Embryonic facial prominence (tissue), 1 donor: ENCODE results near the gene CALY.

Experiments
- DNase-seq: peaks from one replicate; pipeline ENCODE4 v3.0.0-alpha.2; 2016; ENCODE audit errors: extremely low spot score

Gene CALY

DNA sequence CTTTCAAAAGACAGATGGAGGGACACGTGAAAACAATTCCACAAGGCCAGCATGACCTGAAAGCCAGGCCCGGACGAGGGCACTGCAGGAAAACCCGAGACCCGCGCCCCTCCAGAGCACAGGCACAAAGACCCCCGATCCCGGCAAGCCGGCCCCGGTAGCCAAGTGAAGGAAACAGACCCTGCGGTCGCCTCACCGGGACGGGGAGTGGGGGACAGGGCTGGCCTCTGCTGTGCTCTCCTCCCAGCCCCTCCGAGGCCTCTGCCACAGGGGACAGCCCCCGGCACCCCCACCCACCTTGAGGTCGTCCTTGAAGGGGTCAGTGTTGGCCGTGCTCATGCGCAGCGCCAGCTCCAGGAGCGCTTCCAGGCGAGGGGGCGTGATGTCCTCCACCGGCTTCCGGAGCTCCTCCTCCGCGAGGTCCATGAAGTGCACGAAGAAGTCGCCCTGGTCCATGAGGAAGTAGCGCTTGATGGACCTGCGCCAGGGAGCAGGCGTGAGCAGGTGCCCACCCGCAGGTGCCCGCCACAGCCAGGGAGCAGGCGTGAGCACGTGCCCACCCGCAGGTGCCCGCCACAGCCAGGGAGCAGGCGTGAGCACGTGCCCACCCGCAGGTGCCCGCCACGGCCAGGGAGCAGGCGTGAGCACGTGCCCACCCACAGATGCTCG is 48.7 kb downstream of the CALY start:
- no peak for DNase-seq

DNA sequence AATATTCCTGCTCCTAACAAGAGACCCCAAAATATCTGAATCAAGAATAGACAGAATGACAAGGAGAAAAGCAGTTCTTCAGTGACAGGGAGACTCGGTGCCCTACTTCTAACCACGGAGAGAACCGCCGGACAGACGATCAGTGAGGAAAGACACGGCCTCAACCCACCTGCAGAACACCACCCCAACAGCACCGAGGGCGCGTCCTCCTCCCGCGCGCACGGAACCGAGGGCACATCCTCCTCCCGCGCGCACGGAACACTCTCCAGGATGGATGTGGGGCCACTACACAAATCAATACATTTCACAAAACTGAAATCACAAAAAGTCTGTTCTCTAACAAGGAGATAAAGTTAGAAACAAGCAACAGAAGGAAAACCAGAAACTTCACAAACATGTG is 50.3 kb downstream of the CALY start:
- DNase-seq: no peak

DNA sequence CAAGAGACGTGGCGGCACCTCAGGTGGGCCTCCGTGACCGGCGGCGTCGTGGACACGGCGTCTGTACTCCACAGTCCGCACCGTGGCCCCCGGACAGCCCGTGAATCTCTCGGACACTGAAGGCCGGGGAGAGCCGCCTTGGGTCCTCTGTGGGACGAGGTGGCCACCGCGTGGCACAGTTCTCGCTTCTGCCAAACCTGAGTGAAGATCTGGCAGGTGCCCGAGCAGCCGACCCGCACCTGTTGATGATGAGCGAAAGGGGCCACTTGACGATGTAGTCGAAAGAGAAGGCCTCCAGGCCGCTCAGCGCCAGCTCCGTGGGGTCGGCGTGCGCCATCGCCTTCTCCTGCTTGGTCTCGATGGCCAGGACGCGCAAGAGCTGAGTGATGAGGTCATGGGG is 51.5 kb downstream of the CALY start:
- DNase-seq: no peak

DNA sequence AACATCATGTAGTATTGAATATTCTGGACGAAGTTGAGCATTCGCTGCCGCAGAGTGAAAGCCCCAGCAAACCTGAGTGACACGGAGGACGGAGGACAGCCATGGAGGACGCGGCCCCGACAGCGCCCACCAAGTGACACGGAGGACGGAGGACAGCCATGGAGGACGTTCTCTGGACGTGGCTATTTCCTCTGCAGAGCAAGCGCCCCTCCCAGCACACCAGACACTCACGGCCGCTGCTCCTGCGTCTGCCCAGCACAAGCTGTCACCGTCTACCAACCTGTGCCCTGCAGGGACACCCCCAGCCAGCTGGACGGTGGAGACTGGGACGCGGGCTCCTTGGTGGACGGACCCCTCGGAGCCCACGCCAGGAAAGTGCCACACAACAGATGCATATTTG is 52.8 kb downstream of the CALY start:
- no peak for DNase-seq

DNA sequence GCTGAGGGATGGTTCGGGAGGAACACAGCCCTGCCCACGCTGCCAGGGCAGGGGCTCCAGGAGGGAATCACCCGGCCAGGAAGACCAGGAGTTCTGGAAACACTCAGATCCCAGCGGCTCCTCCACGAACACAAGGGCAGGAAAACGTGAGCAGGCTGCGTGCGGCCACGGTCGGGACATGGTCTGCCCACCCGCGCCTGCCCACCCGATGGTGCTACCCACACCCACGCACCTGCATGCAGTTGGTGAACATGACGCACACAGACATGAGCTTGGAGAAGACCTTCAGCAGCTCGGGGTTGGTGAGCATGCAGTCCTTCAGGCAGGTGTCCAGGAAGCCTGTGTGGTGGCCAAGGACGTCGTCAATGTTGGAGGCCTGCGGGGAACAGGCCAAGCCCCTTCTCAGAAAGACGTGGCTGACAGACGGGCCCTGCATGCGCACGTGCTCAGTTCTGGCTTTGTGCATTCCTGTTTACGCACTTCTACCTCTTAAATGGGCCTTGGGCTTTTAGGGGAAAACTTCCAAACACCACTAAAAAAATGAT is 53.8 kb downstream of the CALY start:
- no peak for DNase-seq

DNA sequence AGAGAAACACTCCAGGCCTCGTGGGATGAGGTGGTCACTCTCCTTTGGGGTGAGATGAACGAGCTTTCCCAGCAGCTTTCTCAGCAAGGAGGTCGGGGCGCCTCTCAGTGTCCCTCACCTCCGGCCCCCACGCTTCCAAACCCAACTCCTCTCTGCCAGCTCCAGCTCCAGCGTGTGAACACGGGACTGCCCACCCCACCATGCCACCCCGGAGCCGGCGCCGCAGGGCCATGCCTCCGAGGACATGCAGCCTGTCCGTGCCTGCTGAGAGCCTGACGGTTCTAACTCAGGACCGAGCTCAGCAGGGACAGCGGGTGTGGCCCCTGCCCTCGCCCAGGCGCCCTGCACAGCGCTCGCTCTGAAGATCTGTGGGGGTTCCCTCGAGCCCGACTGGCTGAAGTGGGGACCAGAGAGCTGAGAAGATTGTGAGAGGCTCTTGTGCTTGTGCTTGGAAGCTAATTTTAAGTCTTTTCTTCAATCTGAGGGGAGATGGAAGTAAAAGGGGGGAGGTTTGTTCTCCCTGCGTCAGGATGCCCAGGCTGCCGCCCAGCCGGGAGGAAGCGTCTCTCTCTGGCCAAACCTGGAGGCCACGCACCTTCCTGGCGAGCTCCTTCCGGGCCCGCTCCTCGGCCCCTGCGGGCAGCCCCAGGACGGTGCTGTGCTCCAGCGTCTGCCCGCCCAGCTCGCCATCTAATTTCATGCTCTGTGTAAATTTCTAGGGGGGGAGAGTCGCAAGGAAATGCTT is 54.9 kb downstream of the CALY start:
- no peak for DNase-seq

DNA sequence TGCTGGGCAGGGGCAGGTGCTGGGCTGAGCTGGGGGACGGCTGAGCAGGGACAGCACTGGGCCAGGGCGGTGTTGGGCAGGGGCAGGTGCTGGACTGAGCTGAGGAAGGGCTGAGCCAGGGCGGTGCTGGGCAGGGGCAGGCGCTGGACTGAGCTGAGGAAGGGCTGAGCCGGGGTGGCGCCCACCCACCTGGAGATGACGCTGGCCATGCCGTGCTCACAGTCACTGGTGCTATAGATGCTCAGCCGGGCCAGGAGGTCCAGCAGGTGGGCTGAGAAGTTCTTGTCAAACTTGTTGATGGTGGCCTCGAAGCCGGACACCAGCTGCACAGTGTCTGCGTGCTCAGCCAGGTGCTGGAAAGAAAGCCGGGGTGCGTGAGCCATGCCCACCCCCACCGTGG is 55.6 kb downstream of the CALY start:
- DNase-seq: no peak

DNA sequence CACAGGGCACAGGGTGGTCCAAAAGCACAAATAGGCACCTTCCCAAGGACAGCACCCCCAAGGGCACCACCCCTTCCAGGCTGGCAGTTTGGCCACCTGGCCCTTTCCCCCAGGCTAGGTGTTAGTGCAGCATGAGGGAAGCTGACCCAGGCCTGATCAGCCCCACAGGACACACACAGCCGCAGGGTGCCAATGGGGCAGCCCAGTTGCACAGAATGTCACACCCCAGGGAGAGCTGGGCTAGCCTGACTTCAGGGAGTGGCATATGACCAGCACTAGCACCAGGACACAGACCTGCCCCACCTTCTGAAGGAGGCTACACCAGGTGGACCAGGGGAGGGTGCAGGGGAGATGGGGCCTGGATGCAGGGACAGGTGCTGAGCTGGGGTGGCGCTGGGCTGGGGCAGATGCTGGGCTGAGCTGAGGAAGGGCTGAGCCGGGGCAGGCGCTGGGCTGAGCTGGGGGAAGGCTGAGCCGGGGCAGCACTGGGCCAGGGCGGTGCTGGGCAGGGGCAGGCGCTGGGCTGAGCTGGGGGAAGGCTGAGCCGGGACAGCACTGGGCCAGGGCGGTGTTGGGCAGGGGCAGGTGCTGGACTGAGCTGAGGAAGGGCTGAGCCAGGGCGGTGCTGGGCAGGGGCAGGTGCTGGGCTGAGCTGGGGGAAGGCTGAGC is 56.2 kb downstream of the CALY start:
- no peak for DNase-seq

DNA sequence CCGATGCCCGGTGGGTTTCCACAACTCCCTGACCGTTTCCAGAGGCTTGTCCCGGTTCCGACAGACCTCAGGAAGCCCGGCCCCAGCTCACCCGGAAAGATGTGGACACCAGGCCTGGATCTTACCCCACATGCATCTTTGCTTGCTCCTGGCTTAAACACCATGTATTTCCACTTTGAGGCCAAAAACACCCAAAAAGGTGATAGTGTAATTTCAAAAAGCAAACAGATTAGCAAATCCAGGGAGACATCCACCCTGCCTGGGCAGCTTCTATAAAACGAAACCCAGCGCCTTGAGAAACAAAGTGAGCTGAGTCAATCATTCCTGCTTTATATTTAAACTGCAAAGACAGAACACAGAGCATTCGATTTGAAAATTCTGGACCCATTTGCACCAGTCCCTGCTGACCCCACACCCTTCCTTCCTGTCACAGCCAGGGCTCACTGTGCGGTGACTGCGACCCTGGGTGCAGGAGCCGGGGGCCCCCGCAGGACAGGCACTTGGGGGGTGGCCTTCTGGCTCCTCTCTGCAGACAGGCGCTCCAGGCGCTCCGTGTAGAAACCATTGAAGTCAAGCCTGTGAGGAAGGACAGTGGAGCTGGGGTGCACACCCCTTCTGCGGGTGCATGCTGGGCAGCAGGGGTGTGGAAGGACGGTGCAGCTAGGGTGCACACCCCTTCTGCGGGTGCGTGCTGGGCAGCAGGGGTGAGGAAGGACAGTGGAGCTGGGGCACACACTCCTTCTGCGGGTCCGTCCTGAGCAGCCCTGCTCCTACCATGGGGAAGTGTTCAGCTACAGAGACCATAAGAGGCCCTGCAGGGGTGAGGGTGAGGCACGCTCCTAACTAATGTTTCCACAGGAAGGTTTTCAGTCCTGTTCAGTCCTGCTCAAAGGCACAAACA is 57.1 kb downstream of the CALY start:
- DNase-seq: no peak

DNA sequence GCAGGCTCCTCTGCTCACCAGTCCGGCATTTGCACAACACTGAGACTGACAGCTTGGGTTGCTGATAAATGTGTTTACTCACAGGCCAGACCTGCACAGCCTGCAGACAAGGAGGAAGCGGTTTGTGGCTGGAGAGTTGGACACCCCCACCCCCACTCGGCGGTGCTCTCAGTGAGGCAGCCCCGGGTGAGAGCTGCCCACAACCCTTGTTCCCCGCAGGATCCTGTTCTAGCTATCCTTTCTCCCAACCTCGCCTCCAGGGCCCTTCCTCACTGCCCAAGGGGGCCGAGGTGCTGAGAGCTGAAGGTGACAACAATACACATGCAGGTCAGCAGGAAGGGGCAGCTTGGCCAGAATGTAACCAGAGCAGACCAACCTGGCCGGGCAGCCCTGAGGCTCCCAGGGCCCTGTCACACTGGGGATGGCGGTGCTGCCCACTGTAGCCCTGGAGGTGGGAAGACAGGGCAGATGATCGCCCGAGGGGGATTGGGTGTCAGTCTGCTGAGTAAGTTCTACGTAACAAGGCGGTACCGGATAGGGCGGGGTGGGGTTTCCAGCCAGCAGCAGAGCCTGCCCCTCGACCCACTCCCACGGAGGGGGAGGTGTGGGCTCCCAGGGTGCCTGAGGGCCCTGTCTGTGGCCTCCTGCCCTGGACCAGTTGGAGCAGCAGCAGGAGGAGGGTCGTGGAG is 58.0 kb downstream of the CALY start:
- no peak for DNase-seq

DNA sequence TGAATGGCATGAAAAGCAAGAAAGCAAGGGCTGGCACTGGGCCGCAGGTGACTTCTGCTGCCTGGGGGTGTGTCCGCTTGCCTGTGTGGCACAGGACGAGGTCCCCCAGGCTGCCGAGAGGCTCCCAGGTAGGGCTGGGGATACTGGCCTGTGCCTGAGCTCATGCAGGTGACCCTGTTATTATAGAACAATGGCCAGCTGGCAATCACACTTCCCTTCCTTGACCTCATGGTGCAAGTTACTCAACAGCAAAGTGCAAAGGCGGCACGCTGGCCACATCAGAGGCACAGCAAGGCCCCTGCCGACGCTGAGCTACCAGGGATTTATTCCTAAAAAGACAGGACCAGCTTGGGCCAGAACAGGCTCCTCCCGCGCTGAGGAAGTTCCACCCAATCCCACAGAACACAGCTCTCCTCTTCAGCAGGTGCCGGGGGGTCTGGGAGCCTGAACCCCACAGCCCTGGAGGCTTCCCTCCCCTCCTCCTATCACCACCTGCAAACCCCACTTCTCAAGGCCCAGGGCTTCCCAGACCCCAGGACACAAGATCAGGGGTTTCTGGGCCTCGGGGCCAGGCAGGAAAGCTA is 58.6 kb downstream of the CALY start:
- DNase-seq: no peak

DNA sequence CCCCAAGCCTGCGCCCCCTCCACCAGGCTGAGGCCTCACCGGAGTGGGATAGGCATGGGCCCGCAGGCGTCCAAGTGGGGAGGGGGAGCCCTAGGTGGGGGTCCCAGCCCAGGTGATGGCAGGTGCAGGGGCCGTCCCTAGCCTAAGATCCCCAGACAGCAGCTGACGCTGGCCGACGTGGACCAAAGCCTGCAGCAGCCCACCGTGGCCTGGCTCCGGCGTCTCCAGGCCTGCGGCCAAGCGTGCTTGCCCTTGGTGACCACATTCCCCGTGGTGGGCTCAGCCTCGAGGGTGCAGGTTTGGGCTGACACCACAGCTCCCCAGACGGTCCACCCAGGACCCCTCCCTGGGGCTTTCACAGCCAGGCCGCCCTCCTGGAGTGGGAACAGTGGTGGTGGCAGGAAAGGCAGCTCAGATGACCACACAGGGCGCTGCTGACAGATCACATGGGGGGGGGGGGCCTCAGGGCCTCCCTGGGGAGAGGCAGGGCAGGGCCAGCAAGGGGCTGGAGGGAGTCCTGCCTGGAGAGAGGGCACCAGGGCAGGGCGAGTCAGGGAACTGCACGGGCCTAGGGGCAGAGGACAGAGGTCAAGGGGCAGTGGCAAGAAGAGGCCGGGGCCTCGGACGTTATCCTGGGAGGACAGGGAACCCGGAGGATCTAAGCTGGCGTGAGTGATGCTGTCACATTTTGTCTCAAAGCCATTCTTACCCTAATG is 59.3 kb downstream of the CALY start:
- DNase-seq: no peak

DNA sequence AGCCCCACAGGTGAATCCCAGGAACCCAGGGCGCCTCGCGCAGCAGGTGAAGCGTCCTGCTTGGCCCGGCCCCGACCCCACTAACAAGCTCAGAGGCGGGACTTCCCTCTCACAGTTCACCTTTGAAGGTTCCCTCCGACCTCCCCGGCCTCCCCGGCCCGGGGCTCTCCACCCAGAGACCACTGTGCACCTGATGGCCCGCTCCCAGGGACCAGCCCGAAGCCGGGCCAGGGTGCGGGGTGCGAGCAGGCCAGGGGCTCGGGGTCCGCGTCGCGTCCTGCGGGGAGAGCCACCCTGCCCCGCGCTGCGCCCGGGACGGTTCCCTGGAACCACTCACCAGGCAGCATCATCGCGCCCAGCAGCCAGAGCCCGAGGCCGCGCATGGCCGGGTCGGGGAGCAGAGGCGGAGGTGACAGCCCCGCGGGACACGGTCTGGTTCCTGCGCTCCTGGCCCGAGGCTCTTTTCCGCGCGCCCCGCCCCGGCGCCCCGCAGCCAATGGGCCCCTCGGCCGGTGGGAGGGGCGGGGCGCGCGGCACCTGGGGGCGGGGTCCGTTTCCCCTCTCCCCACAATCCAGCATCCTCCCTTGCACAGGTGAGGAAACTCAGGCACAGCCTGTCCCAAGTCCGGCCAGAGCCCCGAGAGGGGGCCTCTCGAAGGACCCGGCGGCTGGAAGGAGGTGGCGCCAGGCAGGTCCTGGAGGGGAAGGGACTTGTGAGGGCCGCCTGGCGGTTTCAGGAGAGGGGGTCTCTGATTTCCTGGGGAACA is 60.1 kb downstream of the CALY start, which contains the start of gene ADAM8:
Gene ADAM8 (minus strand): TSS at position 434 of the 767 bp plus-strand sequence. CDS start 51 bp downstream, at position 383.
- no peak for DNase-seq

DNA sequence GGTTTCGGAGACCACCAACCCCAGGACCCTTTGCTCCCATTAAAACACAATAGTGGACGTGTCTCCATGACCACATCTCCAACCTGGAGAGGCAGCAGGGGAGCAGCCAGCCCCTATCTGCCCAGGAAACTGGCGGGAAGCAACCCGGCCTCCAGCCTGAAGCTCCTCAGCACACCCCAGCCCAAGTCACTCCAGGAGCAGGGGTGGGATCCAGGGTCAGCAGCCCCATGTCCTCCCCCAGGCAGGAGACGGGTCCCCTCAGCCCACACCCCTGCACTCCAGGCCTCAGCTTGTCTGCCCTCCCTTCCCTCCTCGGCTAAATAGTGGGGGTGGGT is 60.6 kb downstream of the CALY start:
- DNase-seq: no peak

DNA sequence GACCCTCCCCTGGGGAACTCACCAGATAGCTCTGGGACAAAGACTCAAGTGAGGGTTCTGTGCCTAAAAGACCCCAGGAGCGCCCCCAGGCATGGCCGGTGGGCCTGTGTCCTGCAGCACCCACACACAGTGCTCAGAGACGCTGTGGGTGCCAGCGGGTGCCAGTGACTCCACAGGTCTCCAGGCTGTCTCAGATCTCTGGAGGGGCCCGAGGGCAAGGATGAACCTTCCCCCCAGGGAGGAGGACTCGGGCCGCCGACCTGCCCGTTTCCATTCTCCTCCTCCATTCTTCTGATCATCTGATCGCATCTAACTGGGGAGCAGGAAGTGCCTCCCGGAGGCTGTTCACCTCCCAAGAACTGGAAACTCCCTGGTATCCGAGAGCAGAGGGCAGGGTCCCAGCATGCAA is 61.0 kb downstream of the CALY start:
- no peak for DNase-seq

DNA sequence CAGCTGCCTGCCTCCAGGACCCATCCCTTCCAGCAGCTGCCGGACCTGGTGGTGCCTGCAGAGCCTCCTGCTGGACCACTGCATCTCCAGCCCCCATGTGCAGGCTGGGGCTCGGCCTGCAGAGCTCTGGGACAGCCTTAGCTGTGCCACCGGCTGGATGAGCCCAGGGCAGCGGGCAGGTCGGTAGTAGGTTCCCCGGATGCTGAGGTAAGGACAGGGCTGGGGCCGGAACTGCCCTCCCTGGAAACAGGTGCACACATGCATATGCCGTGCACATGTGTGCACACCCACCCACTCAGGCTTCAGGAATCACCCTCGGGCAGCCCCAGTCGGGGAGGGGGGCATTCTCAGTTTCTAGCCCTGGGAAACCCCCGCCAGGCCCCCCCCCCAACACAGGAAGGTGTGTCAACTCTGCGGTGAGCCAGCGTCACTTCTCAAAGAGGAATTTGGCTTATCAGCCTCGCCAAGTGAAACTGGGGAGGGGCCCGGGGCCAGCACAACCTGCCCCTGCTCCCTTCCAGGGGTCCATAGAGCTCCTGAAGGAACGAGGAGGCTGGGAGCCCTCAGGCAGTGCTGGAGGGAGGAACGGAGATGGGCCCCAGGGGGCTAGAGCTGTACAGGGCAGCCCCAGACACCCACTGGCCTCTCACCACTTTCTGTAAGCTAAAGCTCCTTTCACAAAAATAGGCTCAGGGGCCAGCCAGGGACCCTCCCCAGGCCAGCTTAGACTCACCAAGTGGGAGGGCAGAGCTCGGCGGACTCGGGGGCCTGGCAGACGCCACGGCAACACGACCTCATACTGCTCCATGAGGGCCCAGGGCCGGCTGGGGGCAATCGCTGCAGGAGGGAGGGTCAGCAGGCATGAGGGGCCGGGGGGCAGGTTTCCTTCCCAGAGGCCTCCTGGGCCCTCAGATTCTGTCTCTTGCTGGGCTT is 61.7 kb downstream of the CALY start:
- no peak for DNase-seq
